Activated naive CD8-positive, alpha-beta T cell treated with anti-CD3 and anti-CD28 coated beads, Interleukin-2, amount 10 ng/mL, durations not matched to agents 7 days and 5 days (primary cell): ENCODE results near the gene CAMSAP2. TPM values are rescaled to one million over a fixed set of nuclear protein-coding genes. Genes with fewer than 3 reads are reported as not detected.

Experiments
- ATAC-seq: fragments of 150-1000 bp; cut with Tn5 transposase; one replicate; pipeline ENCODE4 v1.10.0; 2021; ENCODE audit warnings: low read depth, moderate library complexity
- POLR2A ChIA-PET: fragments of 350-600 bp; sonication (Branson Sonifier 250); formaldehyde crosslinking; loops from one replicate; lab custom pipeline; 2021; ENCODE audit warnings: antibody characterized with exemption; lab: Charles Lee
- DNase-seq: peaks from one replicate; pipeline ENCODE4 v3.0.0; 2021
- H3K27ac Mint-ChIP-seq: one replicate; pipeline ENCODE4 v1.8.0; 2022; ENCODE audit warnings: mild to moderate bottlenecking, mixed read lengths
- H3K27me3 Mint-ChIP-seq: one replicate; pipeline ENCODE4 v1.8.0; 2022; ENCODE audit warnings: mild to moderate bottlenecking, moderate library complexity, mixed read lengths
- H3K36me3 Mint-ChIP-seq: one replicate; pipeline ENCODE4 v1.8.0; 2021; ENCODE audit warnings: mild to moderate bottlenecking, mixed read lengths
- H3K4me1 Mint-ChIP-seq: one replicate; pipeline ENCODE4 v1.8.0; 2021; ENCODE audit warnings: mixed read lengths
- H3K4me3 Mint-ChIP-seq: one replicate; pipeline ENCODE4 v1.8.0; 2022; ENCODE audit warnings: mild to moderate bottlenecking, moderate library complexity, mixed read lengths
- H3K9me3 Mint-ChIP-seq: one replicate; pipeline ENCODE4 v1.8.0; 2021; ENCODE audit warnings: mixed read lengths
- total RNA-seq, 2 experiments: library from RNA; stranded (reverse); gene quantifications; one replicate each; pipeline ENCODE4 v1.2.3, GENCODE V29; 2021

Gene CAMSAP2
- total RNA-seq, 2 experiments from 2014 or later = 0.83 to 1.2 TPM

DNA sequence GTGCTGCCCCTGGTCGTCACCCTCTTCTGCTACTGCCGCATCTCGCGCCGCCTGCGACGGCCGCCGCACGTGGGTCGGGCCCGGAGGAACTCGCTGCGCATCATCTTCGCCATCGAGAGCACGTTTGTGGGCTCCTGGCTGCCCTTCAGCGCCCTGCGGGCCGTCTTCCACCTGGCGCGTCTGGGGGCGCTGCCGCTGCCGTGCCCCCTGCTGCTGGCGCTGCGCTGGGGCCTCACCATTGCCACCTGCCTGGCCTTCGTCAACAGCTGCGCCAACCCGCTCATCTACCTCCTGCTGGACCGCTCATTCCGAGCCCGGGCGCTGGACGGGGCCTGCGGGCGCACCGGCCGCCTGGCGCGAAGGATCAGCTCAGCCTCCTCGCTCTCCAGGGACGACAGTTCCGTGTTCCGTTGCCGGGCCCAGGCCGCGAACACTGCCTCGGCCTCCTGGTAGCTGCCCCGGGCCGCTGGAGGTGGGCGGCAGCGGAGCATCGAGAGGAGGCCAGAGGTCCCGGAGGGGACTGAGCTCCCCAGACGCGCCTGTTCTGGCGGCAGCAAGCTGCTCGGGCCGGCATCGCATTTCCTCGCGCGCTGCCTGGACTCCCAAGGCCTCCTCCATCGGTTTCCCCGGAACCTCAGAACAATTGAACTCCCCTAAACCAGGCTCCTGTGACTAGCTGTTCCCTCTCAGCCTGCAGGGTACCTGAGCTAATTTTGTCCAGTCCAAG, 135.1 kb downstream of the CAMSAP2 start:
- Mint-ChIP-seq H3K27me3 (peaks cover 58% of the 10 kb centered on the region), H3K36me3 (peaks cover 2% of the 10 kb centered on the region), H3K27ac (no peak overlapping the region), H3K4me1 (peaks cover 12% of the 10 kb centered on the region), H3K9me3 (no peaks in the 10 kb centered on the region), H3K4me3 (peak overlapping the region; percentile 59)
- ATAC-seq = no peak
- DNase-seq = no peak
- POLR2A ChIA-PET = no interaction called here

DNA sequence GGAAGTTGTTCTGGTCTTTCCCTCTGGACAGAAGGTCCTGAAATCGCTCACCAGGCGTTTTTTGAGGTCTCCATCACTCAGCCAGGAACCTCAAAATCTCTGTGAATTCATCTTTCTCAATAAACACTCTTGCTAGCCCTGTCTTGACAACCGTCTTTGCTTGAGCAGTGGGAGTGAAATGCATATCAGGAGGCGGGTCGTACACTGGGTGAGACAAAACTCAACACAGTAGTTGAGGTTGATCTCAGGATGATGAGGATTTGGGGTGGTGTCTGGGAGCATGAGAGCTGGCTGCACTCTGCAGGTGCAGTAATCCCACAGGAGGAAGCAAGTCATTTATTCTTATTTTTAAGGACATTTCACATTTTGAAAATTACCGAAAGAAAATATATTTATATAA, 136.0 kb downstream of the CAMSAP2 start:
- H3K4me3 Mint-ChIP-seq = no peak overlapping the region
- H3K9me3 Mint-ChIP-seq = no peaks in the 10 kb centered on the region
- H3K36me3 Mint-ChIP-seq = peaks cover 2% of the 10 kb centered on the region
- POLR2A ChIA-PET = no interaction called here
- no peak overlapping the region for H3K27ac Mint-ChIP-seq
- H3K27me3 Mint-ChIP-seq = peaks cover 58% of the 10 kb centered on the region
- ATAC-seq (no peak), DNase-seq (no peak)
- H3K4me1 Mint-ChIP-seq = peaks cover 12% of the 10 kb centered on the region

DNA sequence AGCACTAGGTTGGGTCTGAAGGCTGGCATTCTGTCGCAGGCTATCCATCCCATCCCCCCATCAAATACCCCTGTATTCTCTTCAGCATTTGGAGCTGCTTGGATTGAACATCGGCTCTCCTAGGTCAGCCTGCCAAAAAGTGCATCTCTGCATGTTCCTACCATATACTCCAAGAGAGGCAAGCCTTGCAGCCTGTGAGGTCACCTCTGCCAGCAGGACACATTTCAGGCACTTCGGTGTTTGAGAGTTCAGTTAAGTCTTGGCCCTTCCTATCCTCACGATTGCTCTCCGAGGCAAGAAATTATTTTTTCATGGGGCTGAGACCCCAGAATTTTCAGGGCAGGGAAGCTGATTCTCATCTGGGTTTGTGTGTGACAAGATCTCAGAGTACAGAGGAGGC, 136.7 kb downstream of the CAMSAP2 start:
- peaks cover 53% of the 10 kb centered on the region for H3K27me3 Mint-ChIP-seq
- POLR2A ChIA-PET = no interaction called here
- no peak overlapping the region for H3K4me3 Mint-ChIP-seq

DNA sequence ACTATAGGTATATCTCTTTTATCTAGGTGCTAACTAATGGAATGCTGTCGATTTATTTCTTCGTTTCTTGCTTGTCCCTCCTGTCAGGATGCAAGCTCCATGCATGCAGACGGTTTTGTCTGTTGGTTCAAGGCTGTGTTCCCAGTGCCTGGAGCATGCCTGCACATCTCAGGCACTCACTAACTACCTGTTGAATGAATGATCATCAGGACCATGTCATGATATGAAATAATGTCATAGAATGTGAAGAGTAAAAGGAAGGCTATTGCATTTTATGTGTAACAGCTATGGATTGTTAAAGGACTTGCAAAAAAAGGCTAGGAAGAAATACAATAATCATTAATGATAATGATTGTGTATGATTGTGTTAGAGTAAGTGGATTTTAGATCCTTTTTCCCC, 138.3 kb downstream of the CAMSAP2 start:
- DNase-seq (no peak), ATAC-seq (no peak)
- Mint-ChIP-seq H3K27ac (no peak overlapping the region), H3K36me3 (peaks cover 2% of the 10 kb centered on the region), H3K4me3 (no peak overlapping the region), H3K9me3 (no peaks in the 10 kb centered on the region), H3K27me3 (peaks cover 56% of the 10 kb centered on the region), H3K4me1 (peaks cover 12% of the 10 kb centered on the region)
- POLR2A ChIA-PET = no interaction called here

More for the DNA sequence above, 136.7 kb downstream of the CAMSAP2 start:
- H3K4me1 Mint-ChIP-seq = peaks cover 12% of the 10 kb centered on the region
- ATAC-seq = no peak
- H3K36me3 Mint-ChIP-seq = peaks cover 2% of the 10 kb centered on the region
- H3K27ac Mint-ChIP-seq = no peak overlapping the region
- H3K9me3 Mint-ChIP-seq = no peaks in the 10 kb centered on the region
- DNase-seq = no peak

DNA sequence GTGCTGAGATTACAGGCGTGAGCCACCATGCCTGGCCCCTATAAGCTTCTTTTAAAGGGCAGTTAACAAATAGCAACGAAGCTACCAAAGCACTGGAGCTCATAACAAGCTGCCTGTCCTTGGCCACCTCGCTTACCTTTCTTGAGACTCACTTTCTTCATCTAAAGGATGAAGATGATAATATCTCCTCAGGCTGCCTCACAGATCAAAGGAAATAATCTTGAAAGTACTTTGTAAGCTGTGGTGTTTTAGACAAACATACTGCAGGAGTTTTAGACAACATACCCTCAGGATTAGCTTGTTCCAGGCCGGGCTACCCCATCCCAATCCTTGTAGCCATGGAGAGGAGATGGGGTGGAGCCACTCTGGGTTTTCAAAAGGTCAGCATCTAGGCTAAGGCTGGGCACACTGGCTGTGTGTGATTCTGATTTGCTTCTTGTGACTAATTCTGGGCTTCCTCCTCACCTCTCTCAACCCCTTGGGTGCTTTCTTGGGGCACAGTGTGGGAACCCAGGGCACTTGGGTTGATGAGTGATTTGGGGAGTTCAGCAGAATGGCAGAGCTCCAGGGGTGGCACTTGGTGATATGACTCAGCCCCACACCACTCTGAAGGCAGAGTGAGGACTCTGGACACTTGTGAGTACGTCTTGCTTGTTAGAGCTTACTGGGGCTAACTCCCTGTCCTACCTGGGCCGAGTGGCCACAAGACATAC, 139.3 kb downstream of the CAMSAP2 start:
- peak; percentile 75 for ATAC-seq
- POLR2A ChIA-PET = interaction anchor here (1.3 kb wide), 1 partner anchor 12 kb away, joined by 3 read pairs; no protein-coding TSS in a partner anchor
- no peak overlapping the region for H3K4me3 Mint-ChIP-seq
- peaks cover 12% of the 10 kb centered on the region for H3K4me1 Mint-ChIP-seq
- H3K27me3 Mint-ChIP-seq = peaks cover 50% of the 10 kb centered on the region
- DNase-seq = no peak
- no peaks in the 10 kb centered on the region for H3K9me3 Mint-ChIP-seq
- H3K27ac Mint-ChIP-seq = no peak overlapping the region
- H3K36me3 Mint-ChIP-seq = peaks cover 2% of the 10 kb centered on the region

DNA sequence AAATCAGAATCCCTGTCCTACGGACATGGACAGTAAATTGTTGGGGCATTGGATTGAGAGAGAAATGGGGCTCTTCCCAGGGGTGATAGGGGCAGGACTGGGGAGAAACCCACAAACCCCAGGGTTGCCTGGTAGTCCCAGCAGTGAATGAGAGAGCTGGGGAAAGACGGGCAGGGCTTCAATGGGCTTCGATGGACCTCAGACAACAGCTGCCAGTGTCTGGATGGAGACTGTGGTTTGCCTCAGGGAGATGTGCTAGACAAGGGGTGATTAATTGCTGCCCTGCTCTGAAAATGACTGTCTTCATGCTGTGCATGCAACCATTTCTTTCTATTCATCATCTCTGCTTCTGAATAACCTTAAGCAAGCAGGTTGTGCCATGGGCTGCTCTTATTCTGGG, 141.5 kb downstream of the CAMSAP2 start:
- H3K4me1 Mint-ChIP-seq = peaks cover 12% of the 10 kb centered on the region
- H3K4me3 Mint-ChIP-seq = no peak overlapping the region
- DNase-seq (no peak), ATAC-seq (no peak)
- no peaks in the 10 kb centered on the region for H3K9me3 Mint-ChIP-seq
- H3K27ac Mint-ChIP-seq = no peak overlapping the region
- POLR2A ChIA-PET = no interaction called here
- H3K36me3 Mint-ChIP-seq = peaks cover 2% of the 10 kb centered on the region
- peaks cover 35% of the 10 kb centered on the region for H3K27me3 Mint-ChIP-seq

DNA sequence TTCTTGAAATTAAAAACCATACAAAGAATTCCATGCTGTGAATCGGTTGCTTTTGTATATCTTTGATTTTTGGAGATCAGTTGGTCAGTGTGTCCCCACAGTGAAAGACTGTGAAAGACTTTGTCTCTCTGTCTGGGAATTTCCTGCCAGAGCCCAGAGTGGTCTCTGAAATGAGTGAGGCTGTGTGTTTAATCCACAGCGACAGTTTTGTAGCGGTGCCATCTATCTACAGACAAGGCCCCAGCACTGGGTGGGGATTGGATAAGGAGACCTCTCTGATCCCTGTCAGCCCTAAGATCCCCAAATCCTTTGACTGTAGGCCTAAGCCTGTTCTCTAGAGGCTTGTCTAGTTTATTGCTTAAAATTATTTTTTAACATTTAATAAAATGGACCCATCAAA, 144.4 kb downstream of the CAMSAP2 start:
- POLR2A ChIA-PET = no interaction called here
- H3K27me3 Mint-ChIP-seq = peaks cover 11% of the 10 kb centered on the region
- ATAC-seq (no peak), DNase-seq (peak; percentile 4)
- no peaks in the 10 kb centered on the region for H3K9me3 Mint-ChIP-seq
- H3K36me3 Mint-ChIP-seq = no peaks in the 10 kb centered on the region
- H3K4me1 Mint-ChIP-seq = peaks cover 26% of the 10 kb centered on the region
- no peak overlapping the region for H3K27ac Mint-ChIP-seq
- no peak overlapping the region for H3K4me3 Mint-ChIP-seq

DNA sequence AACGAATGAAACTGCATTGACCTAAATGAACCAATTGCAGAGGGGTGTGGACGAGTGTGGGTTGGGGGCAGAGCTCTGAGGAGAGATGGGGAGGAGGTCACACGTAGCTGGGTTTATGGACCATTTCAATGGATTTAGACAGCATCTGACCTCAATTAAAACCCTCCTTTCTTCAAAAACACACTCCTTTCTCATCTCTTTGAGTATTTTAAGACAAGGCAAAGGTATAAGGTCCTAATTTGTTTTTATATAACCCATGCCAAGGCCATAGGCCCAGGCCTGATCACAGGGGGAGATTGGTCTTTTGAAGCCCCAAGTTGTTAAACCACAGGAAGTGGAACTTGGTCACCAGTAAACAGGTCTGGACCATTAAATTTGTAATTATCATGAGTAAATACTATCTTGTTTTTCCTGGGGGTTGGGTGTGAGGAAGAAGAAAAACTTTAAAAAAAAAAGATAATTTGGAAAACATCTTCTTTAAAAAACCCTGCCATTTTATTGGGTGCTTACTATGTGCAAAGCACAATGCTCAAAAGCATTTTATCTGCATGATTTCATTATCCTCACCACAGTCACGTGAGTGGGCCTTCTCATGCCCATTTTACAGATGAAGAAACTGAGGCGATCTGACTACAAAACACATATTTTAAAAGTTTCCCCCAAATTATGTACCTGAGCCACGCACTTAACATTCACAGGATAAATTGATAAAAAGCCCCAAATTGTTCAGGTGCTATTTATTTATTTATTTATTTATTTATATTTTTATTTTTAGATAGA, 147.1 kb downstream of the CAMSAP2 start:
- peaks cover 46% of the 10 kb centered on the region for H3K4me1 Mint-ChIP-seq
- ATAC-seq (no peak), DNase-seq (no peak)
- H3K9me3 Mint-ChIP-seq = no peaks in the 10 kb centered on the region
- no peak overlapping the region for H3K27ac Mint-ChIP-seq
- POLR2A ChIA-PET = no interaction called here
- no peak overlapping the region for H3K4me3 Mint-ChIP-seq
- H3K36me3 Mint-ChIP-seq = peaks cover 4% of the 10 kb centered on the region
- H3K27me3 Mint-ChIP-seq = peaks cover 17% of the 10 kb centered on the region

DNA sequence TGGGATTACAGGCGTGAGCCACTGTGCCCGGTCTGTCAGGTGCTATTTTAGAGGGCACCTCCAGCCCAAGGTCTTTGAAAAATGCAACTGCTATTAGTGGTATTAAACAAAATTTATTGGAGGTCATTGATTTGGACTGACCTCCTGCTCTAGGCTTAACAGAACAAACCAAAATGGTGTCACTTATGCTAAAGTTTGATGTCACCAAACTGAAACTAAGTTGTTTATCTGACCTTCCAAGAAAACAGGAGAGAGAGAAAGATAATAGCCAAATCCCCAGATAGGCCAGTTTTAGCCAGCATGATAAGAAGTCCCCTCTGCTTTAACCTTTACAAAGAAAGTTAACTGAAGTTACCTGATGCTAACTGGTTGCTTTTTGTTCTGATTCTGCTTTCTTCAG, 147.9 kb downstream of the CAMSAP2 start:
- H3K4me1 Mint-ChIP-seq = peaks cover 49% of the 10 kb centered on the region
- no peak overlapping the region for H3K4me3 Mint-ChIP-seq
- H3K27me3 Mint-ChIP-seq = peaks cover 14% of the 10 kb centered on the region
- POLR2A ChIA-PET = interaction anchor here (0.6 kb wide), 1 partner anchor 217 kb away, joined by 3 read pairs; no protein-coding TSS in a partner anchor
- no peaks in the 10 kb centered on the region for H3K9me3 Mint-ChIP-seq
- ATAC-seq (no peak), DNase-seq (peak; percentile 11)
- H3K36me3 Mint-ChIP-seq = peaks cover 4% of the 10 kb centered on the region
- H3K27ac Mint-ChIP-seq = no peak overlapping the region

DNA sequence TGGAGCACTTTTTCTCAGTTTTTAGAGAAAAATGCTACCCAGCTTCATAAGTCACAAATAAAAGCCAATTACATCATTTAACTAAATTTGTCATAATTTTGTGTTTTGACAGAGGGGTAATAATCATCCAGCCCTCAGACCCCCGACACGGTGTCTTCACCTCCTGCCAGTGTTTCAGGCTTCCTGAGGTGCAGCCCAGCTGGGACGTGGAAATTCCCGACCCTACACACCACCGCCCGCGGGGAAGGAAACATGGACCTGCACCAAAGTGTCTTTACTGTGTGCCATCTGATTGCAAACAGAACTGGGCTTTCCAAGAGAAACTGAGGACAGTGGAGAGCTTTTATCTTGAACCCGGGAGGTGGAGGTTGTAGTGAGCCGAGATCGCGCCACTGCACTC, 148.3 kb downstream of the CAMSAP2 start:
- ATAC-seq = no peak
- peaks cover 4% of the 10 kb centered on the region for H3K36me3 Mint-ChIP-seq
- H3K4me3 Mint-ChIP-seq = no peak overlapping the region
- H3K27me3 Mint-ChIP-seq = peaks cover 16% of the 10 kb centered on the region
- no peaks in the 10 kb centered on the region for H3K9me3 Mint-ChIP-seq
- peaks cover 53% of the 10 kb centered on the region for H3K4me1 Mint-ChIP-seq
- POLR2A ChIA-PET = interaction anchor here (0.6 kb wide), 1 partner anchor 217 kb away, joined by 3 read pairs; no protein-coding TSS in a partner anchor
- DNase-seq = peak; percentile 21
- no peak overlapping the region for H3K27ac Mint-ChIP-seq

DNA sequence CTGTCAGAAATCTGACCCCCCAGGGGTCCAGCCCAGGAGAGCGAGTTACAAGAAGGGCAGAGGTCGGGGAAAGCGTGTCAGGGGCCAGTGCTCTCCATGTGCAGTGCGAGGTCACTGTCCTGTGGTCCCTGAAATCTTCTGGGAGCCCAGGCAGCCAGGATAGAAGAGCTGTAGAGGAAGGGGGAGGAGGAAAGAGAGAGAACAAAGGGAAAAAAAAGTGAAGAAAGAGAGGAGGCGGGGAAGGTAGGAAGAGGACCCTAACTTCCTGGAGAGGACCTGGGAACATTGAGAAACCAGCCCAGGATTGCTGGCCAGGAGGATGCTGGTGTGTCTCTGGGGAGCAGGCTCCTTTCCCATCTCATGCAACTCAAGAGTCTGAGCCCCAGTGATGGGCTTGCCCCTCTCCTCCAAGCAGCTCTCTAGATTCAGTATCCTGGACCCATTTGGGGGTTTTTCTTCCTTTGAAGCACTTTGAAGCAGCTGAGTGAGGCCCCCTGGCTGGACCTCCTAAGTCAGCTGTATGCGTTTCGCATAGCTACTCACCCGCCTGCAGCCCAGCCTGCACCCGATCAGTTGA, 149.2 kb downstream of the CAMSAP2 start:
- Mint-ChIP-seq H3K9me3 (no peaks in the 10 kb centered on the region), H3K27ac (peak overlapping the region; percentile 65), H3K36me3 (peaks cover 4% of the 10 kb centered on the region), H3K27me3 (peaks cover 25% of the 10 kb centered on the region), H3K4me1 (peaks cover 61% of the 10 kb centered on the region), H3K4me3 (peak overlapping the region; percentile 59)
- ATAC-seq = peak; percentile 43
- no peak for DNase-seq
- POLR2A ChIA-PET = interaction anchor here (1.2 to 2.0 kb wide), 4 partner anchors 12 to 218 kb away, joined by 5 to 9 read pairs (median 9); partner anchors contain the start of gene DDX59

DNA sequence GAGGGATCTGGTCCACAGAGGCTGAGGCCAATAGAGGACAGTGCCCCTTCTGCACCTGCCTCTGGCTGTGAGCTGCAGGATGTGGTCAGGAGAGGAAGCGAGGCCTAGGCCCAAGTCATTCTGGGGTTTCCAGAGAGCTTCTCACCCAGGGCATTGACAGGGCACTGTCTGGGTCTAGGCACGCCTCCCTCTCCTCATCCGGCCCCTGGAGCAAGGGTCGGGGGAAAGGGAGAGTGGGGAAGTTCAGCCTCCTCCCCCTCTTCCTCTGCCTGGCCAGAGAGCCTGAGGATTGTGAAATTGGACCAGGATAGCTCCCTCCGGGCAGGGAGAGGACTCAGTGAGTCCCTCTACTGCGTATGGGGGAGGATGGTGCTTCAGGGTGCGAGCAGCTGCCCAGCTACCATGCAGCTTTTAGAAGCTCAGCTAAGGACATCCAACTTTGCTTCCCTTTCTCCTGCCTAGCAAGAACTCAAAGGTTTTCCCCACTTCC, 149.7 kb downstream of the CAMSAP2 start:
- POLR2A ChIA-PET = interaction anchor here (1.0 to 2.0 kb wide), 5 partner anchors 12 to 218 kb away, joined by 3 to 9 read pairs (median 9); partner anchors contain the start of gene DDX59
- H3K4me1 Mint-ChIP-seq = peaks cover 62% of the 10 kb centered on the region
- H3K27me3 Mint-ChIP-seq = peaks cover 28% of the 10 kb centered on the region
- H3K27ac Mint-ChIP-seq = no peak overlapping the region
- peak overlapping the region; percentile 59 for H3K4me3 Mint-ChIP-seq
- ATAC-seq (peak; percentile 95), DNase-seq (peak; percentile 69)
- H3K36me3 Mint-ChIP-seq = peaks cover 4% of the 10 kb centered on the region
- H3K9me3 Mint-ChIP-seq = no peaks in the 10 kb centered on the region
